ENCODE measurements around the gene ATP6V0B. TPM values are rescaled to one million over a fixed set of nuclear protein-coding genes. Genes with fewer than 3 reads are reported as not detected.

The ATP6V0B gene
- total RNA-seq, 4 donors from 2014 or later: 29.2 to 203 (median 97.9) TPM

DNA sequence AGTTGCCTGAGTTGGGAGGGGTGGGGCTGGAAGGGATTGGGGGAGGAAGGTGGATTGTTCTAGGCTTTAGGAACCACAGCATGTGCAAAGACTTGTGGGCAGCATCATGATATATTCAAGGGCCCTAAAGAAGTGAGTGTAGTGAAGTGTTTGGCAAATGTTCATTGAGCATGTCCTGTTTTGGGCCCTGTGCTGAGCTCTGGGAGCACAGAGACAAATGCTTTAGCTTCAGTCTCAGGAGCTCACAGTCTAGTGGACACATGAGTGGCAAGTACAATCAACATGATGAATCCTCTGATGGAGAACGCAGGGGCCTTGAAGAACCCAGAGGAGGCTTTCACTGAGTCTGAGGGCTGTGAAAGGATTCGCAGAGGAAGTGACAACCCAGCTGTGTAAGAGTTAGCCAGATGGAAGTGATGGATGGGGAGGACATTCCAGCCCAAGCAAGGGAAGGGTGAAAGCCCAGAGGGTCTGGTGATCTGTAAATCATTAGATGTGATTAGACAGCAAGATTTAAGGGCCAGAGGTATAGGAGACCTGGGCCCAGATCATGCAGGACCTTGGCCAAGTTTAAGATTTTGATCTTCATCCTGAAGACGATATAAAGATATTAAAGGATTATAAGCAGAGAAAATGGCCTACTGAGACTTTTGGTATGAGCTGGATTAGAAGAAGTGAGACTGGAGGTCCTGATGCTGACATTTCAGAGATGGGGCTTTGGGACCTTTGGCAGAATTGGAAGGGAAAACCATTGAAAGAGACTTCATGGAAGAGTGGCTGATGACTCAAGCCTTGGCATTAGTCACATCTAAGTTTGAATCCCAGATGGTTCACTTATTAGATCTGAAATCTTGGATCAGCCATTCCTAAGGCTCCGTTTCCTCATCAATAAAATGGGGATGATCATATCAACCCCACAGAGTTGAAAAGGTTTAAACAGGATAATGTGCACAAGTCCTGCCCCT lies 23.5 kb upstream of the ATP6V0B start:
- peaks cover 14 to 20% (median 16%) of the 10 kb centered on the region in 4 donors for H3K4me1 ChIP-seq
- no peak overlapping the region for H3K27ac ChIP-seq
- no peaks in the 10 kb centered on the region for H3K27me3 ChIP-seq
- no peak overlapping the region for H3K4me3 ChIP-seq
- DNase-seq: no peak
- 92 to 93% methylated on average over 3 to 4 of the region's 4 CpGs for WGBS, 2 donors (ENCODE audit: low coverage in 1 of 2)
- no peaks in the 10 kb centered on the region for H3K9me3 ChIP-seq
- in situ Hi-C loops (cut with MboI; ENCODE audit: low pct_ligation_motif_present in 1 of 4, low pct_unique_long_range_greater_than_20kb in 1 of 4, low sequenced_read_pairs in 3 of 4) (no loop called here), intact Hi-C loops (cut with DNase I; ENCODE audit: low total_unique reads) (no loop called here)
- H3K36me3 ChIP-seq: no peaks in the 10 kb centered on the region
- TF ChIP-seq EP300 (IDR thresholded peaks at IDR 0.05; ENCODE audit: low read depth): no peak

GRCh38 chr1:43952731-43953346 lies 21.9 kb upstream of the ATP6V0B start:
- TF ChIP-seq POLR2A (IDR thresholded peaks at IDR 0.05): no peak
- TF ChIP-seq, protein P1, sequence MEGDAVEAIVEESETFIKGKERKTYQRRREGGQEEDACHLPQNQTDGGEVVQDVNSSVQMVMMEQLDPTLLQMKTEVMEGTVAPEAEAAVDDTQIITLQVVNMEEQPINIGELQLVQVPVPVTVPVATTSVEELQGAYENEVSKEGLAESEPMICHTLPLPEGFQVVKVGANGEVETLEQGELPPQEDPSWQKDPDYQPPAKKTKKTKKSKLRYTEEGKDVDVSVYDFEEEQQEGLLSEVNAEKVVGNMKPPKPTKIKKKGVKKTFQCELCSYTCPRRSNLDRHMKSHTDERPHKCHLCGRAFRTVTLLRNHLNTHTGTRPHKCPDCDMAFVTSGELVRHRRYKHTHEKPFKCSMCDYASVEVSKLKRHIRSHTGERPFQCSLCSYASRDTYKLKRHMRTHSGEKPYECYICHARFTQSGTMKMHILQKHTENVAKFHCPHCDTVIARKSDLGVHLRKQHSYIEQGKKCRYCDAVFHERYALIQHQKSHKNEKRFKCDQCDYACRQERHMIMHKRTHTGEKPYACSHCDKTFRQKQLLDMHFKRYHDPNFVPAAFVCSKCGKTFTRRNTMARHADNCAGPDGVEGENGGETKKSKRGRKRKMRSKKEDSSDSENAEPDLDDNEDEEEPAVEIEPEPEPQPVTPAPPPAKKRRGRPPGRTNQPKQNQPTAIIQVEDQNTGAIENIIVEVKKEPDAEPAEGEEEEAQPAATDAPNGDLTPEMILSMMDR (IDR thresholded peaks at IDR 0.05): no peak
- TF ChIP-seq EP300 (IDR thresholded peaks at IDR 0.05; ENCODE audit: low read depth): no peak
- TF ChIP-seq POLR2AphosphoS5 (IDR thresholded peaks at IDR 0.05): no peak
- peaks cover 0 to under 1% (median 0%) of the 10 kb centered on the region in 4 donors for H3K36me3 ChIP-seq
- H3K27ac ChIP-seq: no peak overlapping the region
- intact Hi-C loops (cut with DNase I; ENCODE audit: low total_unique reads): no loop called here
- peaks cover 8 to 13% (median 9%) of the 10 kb centered on the region in 4 donors for H3K4me1 ChIP-seq
- in situ Hi-C loops (cut with MboI; ENCODE audit: low pct_ligation_motif_present in 1 of 4, low pct_unique_long_range_greater_than_20kb in 1 of 4, low sequenced_read_pairs in 3 of 4): no loop called here
- DNase-seq: no peak
- no peak overlapping the region for H3K4me3 ChIP-seq
- 83 to 88% methylated on average over 2 to 8 of the region's 8 CpGs for WGBS, 2 donors (ENCODE audit: low coverage in 1 of 2)
- H3K27me3 ChIP-seq: no peaks in the 10 kb centered on the region
- no peaks in the 10 kb centered on the region for H3K9me3 ChIP-seq

DNA sequence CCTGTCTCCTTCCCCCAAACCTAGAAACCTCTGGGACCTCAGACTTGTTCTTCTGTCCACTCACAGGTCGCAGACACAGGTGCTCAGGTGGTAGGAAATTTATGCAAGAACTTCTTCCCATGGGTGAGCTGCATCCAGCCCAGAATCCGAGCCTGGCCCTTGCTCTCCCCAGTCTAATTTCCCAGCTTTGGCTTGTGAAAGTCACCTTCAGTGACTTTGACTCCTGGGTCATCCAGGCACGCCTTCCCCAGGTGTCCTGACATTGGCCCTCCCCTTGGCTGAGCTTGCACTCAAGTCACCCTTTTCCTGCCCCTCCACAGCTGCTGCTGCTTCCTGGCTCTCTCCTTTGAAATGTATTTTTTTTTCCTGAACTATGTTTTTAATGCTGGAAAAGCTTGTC lies 21.4 kb upstream of the ATP6V0B start:
- H3K9me3 ChIP-seq: no peaks in the 10 kb centered on the region
- no peak for DNase-seq
- peaks cover 3 to 8% (median 3%) of the 10 kb centered on the region in 4 donors for H3K4me1 ChIP-seq
- no peak overlapping the region for H3K4me3 ChIP-seq
- H3K27ac ChIP-seq: no peak overlapping the region
- H3K36me3 ChIP-seq: peaks cover 0 to 6% (median 0%) of the 10 kb centered on the region in 4 donors
- in situ Hi-C loops (cut with MboI; ENCODE audit: low pct_ligation_motif_present in 1 of 4, low pct_unique_long_range_greater_than_20kb in 1 of 4, low sequenced_read_pairs in 3 of 4) (no loop called here), intact Hi-C loops (cut with DNase I; ENCODE audit: low total_unique reads) (no loop called here)
- TF ChIP-seq EP300 (IDR thresholded peaks at IDR 0.05; ENCODE audit: low read depth) (no peak), POLR2A (IDR thresholded peaks at IDR 0.05) (no peak), POLR2AphosphoS5 (IDR thresholded peaks at IDR 0.05) (no peak)
- TF ChIP-seq, protein P1 (IDR thresholded peaks at IDR 0.05): no peak
- WGBS, 2 donors (ENCODE audit: low coverage in 1 of 2): 86 to 100% methylated on average over 2 to 3 of the region's 3 CpGs
- H3K27me3 ChIP-seq: no peaks in the 10 kb centered on the region

DNA sequence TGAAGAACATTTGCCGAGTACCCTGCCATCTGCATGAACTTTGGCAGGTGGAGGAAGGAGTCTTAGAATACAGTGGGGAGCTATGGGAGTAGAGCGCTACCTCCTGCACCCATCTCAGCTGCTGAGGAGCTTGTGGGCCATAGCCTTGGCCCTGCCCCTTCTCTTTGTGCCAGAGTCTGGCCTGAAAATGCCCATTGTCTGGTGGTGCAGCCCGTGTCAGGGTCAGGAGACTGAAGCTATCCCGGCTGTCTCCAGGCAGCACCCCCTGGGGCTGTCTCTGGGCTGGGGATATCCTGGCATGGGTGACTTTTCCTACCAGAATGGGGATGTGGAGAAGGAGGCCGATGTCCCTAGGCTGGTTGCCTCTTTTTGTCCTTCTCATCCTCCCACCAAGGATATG lies 20.7 kb upstream of the ATP6V0B start:
- no peaks in the 10 kb centered on the region for H3K27me3 ChIP-seq
- DNase-seq: no peak
- H3K36me3 ChIP-seq: peaks cover 0 to 8% (median 0%) of the 10 kb centered on the region in 4 donors
- intact Hi-C loops (cut with DNase I; ENCODE audit: low total_unique reads) (no loop called here), in situ Hi-C loops (cut with MboI; ENCODE audit: low pct_ligation_motif_present in 1 of 4, low pct_unique_long_range_greater_than_20kb in 1 of 4, low sequenced_read_pairs in 3 of 4) (no loop called here)
- no peak for TF ChIP-seq EP300 (IDR thresholded peaks at IDR 0.05; ENCODE audit: low read depth)
- TF ChIP-seq, protein P1 (IDR thresholded peaks at IDR 0.05): no peak
- TF ChIP-seq POLR2A (IDR thresholded peaks at IDR 0.05): no peak
- no peak for TF ChIP-seq POLR2AphosphoS5 (IDR thresholded peaks at IDR 0.05)
- WGBS, 2 donors (ENCODE audit: low coverage in 1 of 2): 90% methylated on average over 5 of the region's 5 CpGs; no CpG with 5 or more reads in 1 of the 2 donors
- H3K9me3 ChIP-seq: no peaks in the 10 kb centered on the region
- peaks cover 0 to 1% (median 0%) of the 10 kb centered on the region in 4 donors for H3K4me1 ChIP-seq
- H3K4me3 ChIP-seq: no peak overlapping the region
- H3K27ac ChIP-seq: no peak overlapping the region
